ENCODE measurements around the gene RIC1.

GRCh38 chr9:5579881-5580280 lies 49.0 kb upstream of the RIC1 start:
- TF ChIP-seq POLR2AphosphoS5 (IDR thresholded peaks at IDR 0.05; ENCODE audit: borderline replicate concordance, low read depth, low read length) (no peak), EZH2 (IDR thresholded peaks at IDR 0.05) (no peak), FOXP2 (optimal IDR thresholded peaks at IDR 0.05; ENCODE audit: control extremely low read depth, extremely low read length, insufficient read depth) (no peak)
